Osteoblast (primary cell): Measurements from ENCODE around the gene ADCY3. TPM values are rescaled to one million over a fixed set of nuclear protein-coding genes. Genes with fewer than 3 reads are reported as not detected.

Experiments used
- DNase-seq: peaks from one replicate; pipeline ENCODE4 v3.0.0; 2011; ENCODE audit warnings: low spot score, mixed read lengths; ENCODE audit not compliant: insufficient read length; ENCODE audit errors: missing footprints
- H2AFZ ChIP-seq: 2 replicates; pipeline ENCODE4 v1.6.0; 2011; ENCODE audit warnings: mild to moderate bottlenecking, low read length
- H3K27ac ChIP-seq: 2 replicates; pipeline ENCODE4 v1.5.1; 2011; ENCODE audit warnings: mild to moderate bottlenecking, low read depth, low read length, moderate library complexity
- H3K27me3 ChIP-seq: 2 replicates; pipeline ENCODE4 v1.6.0; 2012; ENCODE audit warnings: mild to moderate bottlenecking, control low read depth, inconsistent platforms, low read length, moderate library complexity; ENCODE audit not compliant: insufficient read depth
- H3K36me3 ChIP-seq: 2 replicates; pipeline ENCODE4 v1.5.1; 2011; ENCODE audit warnings: mild to moderate bottlenecking, low read length, control low read depth, moderate library complexity; ENCODE audit not compliant: insufficient read depth
- H3K4me1 ChIP-seq: 2 replicates; pipeline ENCODE4 v1.5.1; 2011; ENCODE audit warnings: mild to moderate bottlenecking, low read length, control low read depth, moderate library complexity; ENCODE audit not compliant: insufficient read depth
- H3K4me2 ChIP-seq: 2 replicates; pipeline ENCODE4 v1.6.0; 2011; ENCODE audit warnings: mild to moderate bottlenecking, low read length; ENCODE audit not compliant: insufficient read depth
- H3K4me3 ChIP-seq: fragments of 200-600 bp; sonication (generic); 3 replicates; pipeline ENCODE4 v1.5.1; 2012; ENCODE audit warnings: mild to moderate bottlenecking, low read length, inconsistent platforms; ENCODE audit not compliant: insufficient read depth
- H3K79me2 ChIP-seq: 2 replicates; pipeline ENCODE4 v1.6.0; 2012; ENCODE audit warnings: mild to moderate bottlenecking, low read length, control low read depth, inconsistent platforms; ENCODE audit not compliant: insufficient read depth
- H3K9me3 ChIP-seq: 2 replicates; pipeline ENCODE4 v1.5.1; 2011; ENCODE audit warnings: low read depth, low read length, control low read depth
- H4K20me1 ChIP-seq: 2 replicates; pipeline ENCODE4 v1.6.0; 2012; ENCODE audit warnings: mild to moderate bottlenecking, low read length, control low read depth; ENCODE audit not compliant: insufficient read depth
- CTCF ChIP-seq: IDR thresholded peaks from 2 replicates; pipeline ENCODE4 v1.5.1; 2011; ENCODE audit warnings: mild to moderate bottlenecking, low read depth, low read length, moderate library complexity; ENCODE audit errors: extremely low read depth
- total RNA-seq: library from RNA; depleted of rRNA; stranded (reverse); fragments of >200 nt; gene quantifications from 2 replicates; pipeline ENCODE4 v1.2.3, GENCODE V29; 2012

The ADCY3 gene
- total RNA-seq, 1 donor = 47.4 TPM

- Histone ChIP-seq H3K4me2 (no peak overlapping the region), H3K79me2 (peaks cover 2% of the 10 kb centered on the region), H3K27ac (no peak overlapping the region), H3K36me3 (no peaks in the 10 kb centered on the region), H2AFZ (no peak overlapping the region), H3K9me3 (no peaks in the 10 kb centered on the region), H4K20me1 (peaks cover 7% of the 10 kb centered on the region), H3K4me3 (no peak overlapping the region), H3K4me1 (no peaks in the 10 kb centered on the region), H3K27me3 (no peaks in the 10 kb centered on the region)
- no peak for TF ChIP-seq CTCF
- no peak for DNase-seq
Observed at GRCh38 chr2:24906466-24906865, 13.6 kb downstream of the ADCY3 start.

GRCh38 chr2:24903161-24904103 is 16.6 kb downstream of the ADCY3 start:
- Histone ChIP-seq H3K27ac (no peak overlapping the region), H3K4me2 (no peak overlapping the region)

GRCh38 chr2:24899361-24899910 is 20.6 kb downstream of the ADCY3 start:
- no peak for TF ChIP-seq CTCF
- no peak overlapping the region for H2AFZ ChIP-seq
- H3K27ac ChIP-seq = no peak overlapping the region
- no peaks in the 10 kb centered on the region for H3K36me3 ChIP-seq
- H3K4me3 ChIP-seq = no peak overlapping the region
- no peaks in the 10 kb centered on the region for H3K27me3 ChIP-seq
- H3K9me3 ChIP-seq = no peaks in the 10 kb centered on the region
- H3K79me2 ChIP-seq = no peaks in the 10 kb centered on the region
- H3K4me1 ChIP-seq = no peaks in the 10 kb centered on the region
- no peak overlapping the region for H3K4me2 ChIP-seq
- no peaks in the 10 kb centered on the region for H4K20me1 ChIP-seq
- no peak for DNase-seq

More at GRCh38 chr2:24903161-24904103, 16.6 kb downstream of the ADCY3 start:
- H3K36me3 ChIP-seq = no peaks in the 10 kb centered on the region
- no peak overlapping the region for H2AFZ ChIP-seq
- no peak for DNase-seq
- no peaks in the 10 kb centered on the region for H3K9me3 ChIP-seq
- TF ChIP-seq CTCF = no peak
- no peaks in the 10 kb centered on the region for H3K79me2 ChIP-seq
- H3K4me1 ChIP-seq = no peaks in the 10 kb centered on the region
- H3K27me3 ChIP-seq = no peaks in the 10 kb centered on the region
- no peak overlapping the region for H3K4me3 ChIP-seq
- peaks cover under 1% of the 10 kb centered on the region for H4K20me1 ChIP-seq
